H1 (cell line): ENCODE data around the gene TRIOBP. TPM values are rescaled to one million over a fixed set of nuclear protein-coding genes. Genes with fewer than 3 reads are reported as not detected.

Experiments used
- CTCF ChIA-PET: fragments of 300-600 bp; sonication (Branson Sonifier 250); formaldehyde crosslinking; loops from one replicate; lab custom pipeline; 2021; ENCODE audit not compliant: partially characterized antibody; lab: Charles Lee
- POLR2A ChIA-PET: fragments of 300-600 bp; sonication (Branson Sonifier 250); formaldehyde crosslinking; loops from one replicate; lab custom pipeline; 2021; ENCODE audit warnings: inconsistent platforms; ENCODE audit not compliant: partially characterized antibody; lab: Charles Lee
- DNase-seq, 2 experiments: peaks; one replicate each; pipeline versions ENCODE4 v3.0.0 to v3.0.0-alpha.2; 2010 to 2022; ENCODE audit warnings: low spot score in 2 of 2, low read depth in 1 of 2, mixed read lengths in 1 of 2
- FAIRE-seq: peaks from 2 replicates; lab custom pipeline; 2011; peaks lifted over from hg19 to GRCh38; lab: Jason Lieb, UNC
- H2AFZ ChIP-seq: 2 replicates; pipeline ENCODE4 v1.8.1; 2012; ENCODE audit warnings: low read length, inconsistent platforms
- H2AK5ac ChIP-seq: 2 replicates; pipeline ENCODE4 v1.6.1; 2013; ENCODE audit warnings: low read depth, low read length
- H2BK120ac ChIP-seq: replicated peaks from 2 replicates; pipeline ENCODE3; 2013; ENCODE audit warnings: low read depth, low read length, inconsistent platforms
- H2BK12ac ChIP-seq: 2 replicates; pipeline ENCODE4 v1.6.1; 2013; ENCODE audit warnings: low read depth, low read length
- H2BK15ac ChIP-seq: 2 replicates; pipeline ENCODE4 v1.6.1; 2013; ENCODE audit warnings: low read length
- H2BK20ac ChIP-seq: 2 replicates; pipeline ENCODE4 v1.6.1; 2013; ENCODE audit warnings: low read length
- H2BK5ac ChIP-seq: 2 replicates; pipeline ENCODE4 v1.6.1; 2013; ENCODE audit warnings: low read depth, low read length
- H3K14ac ChIP-seq: 2 replicates; pipeline ENCODE4 v1.6.1; 2013; ENCODE audit warnings: inconsistent platforms; ENCODE audit not compliant: insufficient read length
- H3K18ac ChIP-seq: 2 replicates; pipeline ENCODE4 v1.6.1; 2013; ENCODE audit warnings: low read length; ENCODE audit errors: extremely low read depth
- H3K23ac ChIP-seq: 2 replicates; pipeline ENCODE4 v1.6.1; 2013; ENCODE audit warnings: inconsistent platforms; ENCODE audit not compliant: insufficient read length
- H3K23me2 ChIP-seq: 2 replicates; pipeline ENCODE4 v1.6.1; 2013; ENCODE audit warnings: low read depth, low read length
- H3K27ac ChIP-seq: 2 replicates; pipeline ENCODE4 v1.6.1; 2011; ENCODE audit warnings: low read depth, low read length, inconsistent platforms
- H3K27me3 ChIP-seq, 4 experiments: replicated peaks in 1 of 4; 1 replicate in 1 of 4; 2 replicates in 3 of 4; pipeline versions ENCODE4 v1.6.1 to v1.8.1; 2011 to 2013; ENCODE audit warnings: low read length in 3 of 4, mild to moderate bottlenecking in 3 of 4, inconsistent platforms in 2 of 4, mixed read lengths in 2 of 4, moderate library complexity in 1 of 4; ENCODE audit not compliant: control insufficient read depth in 3 of 4, insufficient read depth in 3 of 4; ENCODE audit errors: extremely low read depth in 1 of 4
- H3K36me3 ChIP-seq, 4 experiments: 2 replicates each; pipeline versions ENCODE4 v1.6.1 to v1.8.1; 2011 to 2013; ENCODE audit warnings: mild to moderate bottlenecking in 4 of 4, low read length in 3 of 4, moderate library complexity in 2 of 4, control low read depth in 1 of 4, inconsistent platforms in 1 of 4; ENCODE audit not compliant: insufficient read depth in 4 of 4, control insufficient read depth in 2 of 4
- H3K4ac ChIP-seq: replicated peaks from 2 replicates; pipeline ENCODE3; 2013; ENCODE audit warnings: low read length, low read depth, mixed read lengths, inconsistent platforms; ENCODE audit not compliant: insufficient read length
- H3K4me1 ChIP-seq, 4 experiments: replicated peaks in 1 of 4; 1 replicate in 1 of 4; 2 replicates in 3 of 4; pipeline versions ENCODE4 v1.6.1 to v1.8.1; 2011 to 2013; ENCODE audit warnings: low read length in 3 of 4, inconsistent platforms in 2 of 4, mixed read lengths in 1 of 4; ENCODE audit not compliant: insufficient read depth in 4 of 4, control insufficient read depth in 3 of 4
- H3K4me2 ChIP-seq, 2 experiments: 2 replicates each; pipeline versions ENCODE4 v1.6.1 to v1.8.1; 2011 to 2013; ENCODE audit warnings: low read depth in 2 of 2, low read length in 2 of 2, control low read depth in 1 of 2, inconsistent platforms in 1 of 2, mild to moderate bottlenecking in 1 of 2; ENCODE audit not compliant: insufficient read depth in 1 of 2
- H3K4me3 ChIP-seq, 4 experiments: fragments of 200-600, 300-600 bp in 1 of 4; sonication (generic), shearing (Covaris generic), sonication (Bioruptor Twin) in 1 of 4; 2 replicates each; pipeline versions ENCODE4 v1.5.1 to v1.8.1; 2011 to 2016; ENCODE audit warnings: low read length in 4 of 4, low read depth in 3 of 4, control low read depth in 2 of 4, inconsistent platforms in 2 of 4, mild to moderate bottlenecking in 2 of 4, mixed read lengths in 1 of 4, moderate library complexity in 1 of 4; ENCODE audit not compliant: insufficient read depth in 2 of 4; ENCODE audit errors: extremely low read depth in 1 of 4
- H3K56ac ChIP-seq: replicated peaks from 2 replicates; pipeline ENCODE3; 2013; ENCODE audit warnings: low read depth, mild to moderate bottlenecking, mixed read lengths, low read length, inconsistent platforms; ENCODE audit not compliant: insufficient read length
- H3K79me1 ChIP-seq: 2 replicates; pipeline ENCODE4 v1.6.1; 2013; ENCODE audit warnings: low read depth, low read length, control low read depth
- H3K79me2 ChIP-seq, 2 experiments: 2 replicates each; pipeline versions ENCODE4 v1.6.1 to v1.8.1; 2012 to 2013; ENCODE audit warnings: low read length in 2 of 2, mild to moderate bottlenecking in 2 of 2, inconsistent platforms in 1 of 2; ENCODE audit not compliant: insufficient read depth in 2 of 2, control insufficient read depth in 1 of 2
- H3K9ac ChIP-seq, 4 experiments: replicated peaks in 1 of 4; 1 replicate in 1 of 4; 2 replicates in 3 of 4; pipeline versions ENCODE4 v1.6.1 to v1.8.1; 2011 to 2013; ENCODE audit warnings: low read depth in 3 of 4, low read length in 3 of 4, control low read depth in 2 of 4, mild to moderate bottlenecking in 2 of 4, moderate library complexity in 2 of 4, inconsistent platforms in 1 of 4; ENCODE audit errors: extremely low read depth in 1 of 4
- H3K9me3 ChIP-seq, 2 experiments: 2 replicates each; pipeline versions ENCODE4 v1.6.1 to v1.8.1; 2012 to 2013; ENCODE audit warnings: mild to moderate bottlenecking in 2 of 2, moderate library complexity in 2 of 2, control low read depth in 1 of 2, inconsistent platforms in 1 of 2, low read depth in 1 of 2, low read length in 1 of 2, mixed read lengths in 1 of 2; ENCODE audit not compliant: insufficient read depth in 2 of 2
- H4K20me1 ChIP-seq, 2 experiments: replicated peaks in 1 of 2; 2 replicates each; pipeline versions ENCODE3 to v1.8.1; 2011 to 2013; ENCODE audit warnings: inconsistent platforms in 2 of 2, low read length in 2 of 2, mild to moderate bottlenecking in 1 of 2; ENCODE audit not compliant: insufficient read depth in 2 of 2, control insufficient read depth in 1 of 2
- H4K5ac ChIP-seq: 2 replicates; pipeline ENCODE4 v1.6.1; 2013; ENCODE audit warnings: low read length, low read depth, mixed read lengths, inconsistent platforms; ENCODE audit not compliant: insufficient read length
- H4K8ac ChIP-seq: 2 replicates; pipeline ENCODE4 v1.8.0; 2013; ENCODE audit warnings: mild to moderate bottlenecking, moderate library complexity, low read length, inconsistent platforms; ENCODE audit not compliant: insufficient read depth; ENCODE audit errors: extremely low read depth
- H4K91ac ChIP-seq: replicated peaks from 2 replicates; pipeline ENCODE3; 2013; ENCODE audit warnings: low read length, mixed read lengths, inconsistent platforms; ENCODE audit not compliant: insufficient read length
- CBX5 ChIP-seq: fragments of 300-800, 300-1000 bp; sonication (generic); IDR thresholded peaks from 2 replicates; pipeline ENCODE4 v1.7.1; 2016; ENCODE audit warnings: antibody characterized with exemption, low read length, low read depth
- CEBPB ChIP-seq: IDR thresholded peaks from 2 replicates; pipeline ENCODE4 v1.6.1; 2012; ENCODE audit warnings: low read depth, low read length
- CREB1 ChIP-seq: IDR thresholded peaks from 2 replicates; pipeline ENCODE4 v1.6.1; 2012; ENCODE audit warnings: inconsistent platforms
- EGR1 ChIP-seq: IDR thresholded peaks from 2 replicates; pipeline ENCODE4 v1.6.1; 2011; ENCODE audit warnings: low read depth, low read length, borderline replicate concordance
- EP300 ChIP-seq, 2 experiments: IDR thresholded peaks; 1 replicate in 1 of 2; 2 replicates in 1 of 2; pipeline ENCODE4 v1.6.1; 2011 to 2012; ENCODE audit warnings: low read depth in 2 of 2, low read length in 2 of 2, mild to moderate bottlenecking in 2 of 2, borderline replicate concordance in 1 of 2, inconsistent platforms in 1 of 2, moderate library complexity in 1 of 2
- JUN ChIP-seq: IDR thresholded peaks from 2 replicates; pipeline ENCODE4 v1.6.1; 2011; ENCODE audit warnings: low read depth, mild to moderate bottlenecking, improper control_type of control experiment, low read length
- MAX ChIP-seq: IDR thresholded peaks from 2 replicates; pipeline ENCODE4 v1.6.1; 2012; ENCODE audit warnings: inconsistent platforms
- RNF2 ChIP-seq: fragments of 200-900, 300-1000 bp; sonication (generic); IDR thresholded peaks from 2 replicates; pipeline ENCODE4 v1.7.1; 2016; ENCODE audit warnings: borderline replicate concordance, low read depth, mild to moderate bottlenecking, antibody characterized with exemption, low read length; ENCODE audit not compliant: poor library complexity, severe bottlenecking; ENCODE audit errors: missing control alignments
- SIN3A ChIP-seq, 2 experiments: IDR thresholded peaks in 1 of 2; conservative IDR thresholded peaks in 1 of 2; 2 replicates each; pipeline ENCODE4 v1.6.1; 2011 to 2012; ENCODE audit warnings: low read length in 2 of 2, improper control_type of control experiment in 1 of 2, low read depth in 1 of 2, mild to moderate bottlenecking in 1 of 2
- ZNF274 ChIP-seq: IDR thresholded peaks from 2 replicates; pipeline ENCODE4 v1.7.0; 2012; ENCODE audit warnings: low read length, borderline replicate concordance; ENCODE audit errors: extremely low read depth
- WGBS, 2 experiments: shearing (Covaris generic) in 1 of 2; methylation state at CpG; one replicate each; pipeline versions ENCODE4 v1.1.6 to v1.1.7; 2013 to 2015; ENCODE audit warnings: low lambda C conversion rate in 2 of 2, mixed read lengths in 2 of 2, inconsistent platforms in 1 of 2, low coverage in 1 of 2, missing lambda C conversion rate in 1 of 2; ENCODE audit not compliant: insufficient replicate concordance in 2 of 2, insufficient coverage in 1 of 2, insufficient read length in 1 of 2; ENCODE audit errors: extremely low coverage in 1 of 2, missing lambda C conversion rate in 1 of 2; 5-methylcytosine and 5-hydroxymethylcytosine counted together
- polyA plus RNA-seq, 7 experiments: library from polyadenylated mRNA; depleted of rRNA in 3 of 7; stranded (reverse) in 5 of 7; unstranded in 2 of 7; fragments of >200 nt in 5 of 7; fragments of 200-250 nt in 2 of 7; gene quantifications; 1 replicate in 5 of 7; 2 replicates in 1 of 7; 4 replicates in 1 of 7; pipeline versions ENCODE4 v1.2.1 to v1.2.3, GENCODE V29; 2011 to 2013; ENCODE audit warnings: missing spikeins in 2 of 7, mixed read lengths in 2 of 7
- total RNA-seq: library from RNA; stranded (reverse); fragmentation: NEBNext Ultra II Directional; extraction: Animal tissue kit (Norgen Biotek cat#: 25700); gene quantifications from 2 replicates; pipeline ENCODE4 v1.2.1, GENCODE V29; 2021

TRIOBP gene
- total and polyA plus RNA-seq, 2 of the 8 experiments (the other 6 are each of a cell fraction or from before 2014, with no cell fraction given): 18.2 to 27.3 TPM

DNA sequence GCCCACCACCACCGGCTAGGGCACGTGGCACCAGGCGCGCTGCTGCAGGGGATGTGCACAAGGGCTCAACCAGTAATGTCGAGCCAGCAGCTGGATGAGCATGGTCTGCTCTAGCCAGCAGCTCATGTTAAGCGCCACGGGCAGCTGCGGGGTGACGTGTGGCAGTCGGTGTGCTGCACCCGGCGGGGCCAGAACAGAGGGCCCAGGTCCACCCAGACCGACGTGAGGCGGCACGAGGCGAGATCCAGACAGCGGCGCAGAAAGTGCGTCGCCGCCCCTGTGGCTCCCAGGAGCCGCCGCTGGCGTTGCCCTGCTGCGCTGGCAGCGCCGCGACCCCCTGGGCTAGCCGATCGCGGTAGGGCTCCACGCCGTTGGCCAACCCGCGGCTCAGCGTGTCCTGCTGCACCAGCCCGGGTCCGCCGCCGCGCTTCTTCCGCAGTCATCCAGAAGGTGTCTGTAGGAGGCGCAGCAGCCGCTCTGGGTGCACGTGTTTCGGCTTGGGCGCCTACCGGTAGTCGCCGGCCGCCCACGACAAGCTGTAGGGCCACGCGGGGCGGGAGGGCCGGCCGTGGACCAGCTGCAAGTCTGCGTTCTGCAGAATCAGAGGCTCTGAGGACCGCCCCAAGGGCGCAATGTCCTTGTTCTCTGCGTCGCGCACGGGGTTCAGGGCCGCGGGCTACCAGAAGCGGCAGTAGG lies 121.7 kb downstream of the TRIOBP start:
- Histone ChIP-seq H3K23ac (no peak overlapping the region), H3K9me3 (no peaks in the 10 kb centered on the region), H2AK5ac (peak overlapping the region; percentile 53; the same call in 1 of the 2 replicates), H3K56ac (peak overlapping the region; percentile 84), H4K8ac (peak overlapping the region; percentile 54), H4K5ac (peak overlapping the region; percentile 19), H3K4me1 (peaks cover 5 to 32% (median 25%) of the 10 kb centered on the region in 4 experiments), H2BK120ac (no peak overlapping the region), H3K27ac (no peak overlapping the region), H2BK20ac (no peak overlapping the region), H4K20me1 (peaks cover 0 to 2% of the 10 kb centered on the region in 2 experiments), H2BK12ac (peak overlapping the region; percentile 97; the same call in 1 of the 2 replicates), H3K14ac (no peak overlapping the region), H3K27me3 (peaks cover 0 to 26% (median 21%) of the 10 kb centered on the region in 4 experiments; a peak in 6 of 7 replicates), H3K36me3 (peaks cover 0 to 9% (median 3%) of the 10 kb centered on the region in 4 experiments; a peak in 3 of 8 replicates), H4K91ac (peak overlapping the region; percentile 48), H2AFZ (peak overlapping the region; percentile 43; the same call in 1 of the 2 replicates), H3K18ac (peak overlapping the region; percentile 91), H3K4me3 (peak overlapping the region; percentile 35 to 60 (median 46)), H3K23me2 (peaks cover 10% of the 10 kb centered on the region), H3K4ac (peak overlapping the region; percentile 85), H2BK5ac (peak overlapping the region; percentile 84), H3K79me1 (no peaks in the 10 kb centered on the region), H2BK15ac (peak overlapping the region; percentile 88; the same call in 1 of the 2 replicates), H3K9ac (peak overlapping the region in 3 of 4 experiments; percentile 24 to 42 (median 35); a peak in 5 of 7 replicates), H3K4me2 (peak overlapping the region; percentile 96 to 98), H3K79me2 (no peaks in the 10 kb centered on the region)
- DNase-seq (peak in 1 of 2 experiments; percentile 81), FAIRE-seq (no peak)
- ChIA-PET CTCF (interaction anchor here (0.7 to 7.7 kb wide), 28 partner anchors 8 to 194 kb away, joined by 3 to 80 read pairs (median 6); partner anchors contain the start of genes ANKRD54, EIF3L, GCAT and MICALL1), POLR2A (interaction anchor here (0.7 to 6.2 kb wide), 17 partner anchors 8 to 363 kb away, joined by 3 to 142 read pairs (median 5); partner anchors contain the start of genes ANKRD54, EIF3L, GCAT and PLA2G6)
- 3% methylated on average over 65 of the region's 68 CpGs; no CpG with 5 or more reads in 1 of the 2 experiments for WGBS, 2 experiments
- TF ChIP-seq EGR1 (no peak), RNF2 (peak; percentile 60), JUN (no peak), MAX (peak; percentile 95), EP300 (IDR thresholded peaks at IDR 0.05; ENCODE audit: borderline replicate concordance in 1 of 2, low read depth in 2 of 2, low read length in 2 of 2) (no peak), CEBPB (no peak), CBX5 (no peak), SIN3A (conservative IDR thresholded peaks at IDR 0.05 in 1 of 2, IDR thresholded peaks at IDR 0.05 in 1 of 2; ENCODE audit: low read depth in 1 of 2, low read length in 2 of 2) (0 out of 4 replicates have a peak, but pooled peaks of 1 of the 2 experiments have one; percentile 35), ZNF274 (no peak), CREB1 (peak; percentile 27; the same call in 1 of the 2 replicates)
